Neuronal stem cell (in vitro differentiated cells): Measurements from ENCODE around the gene SOX5.
A peak's percentile ranks its signal among the peaks of the same experiment; 100 is the strongest.

Experiments
- DNase-seq: peaks from one replicate; pipeline ENCODE4 v3.0.0-alpha.2; 2013; ENCODE audit warnings: low spot score
- H2AFZ ChIP-seq: one replicate; pipeline ENCODE4 v1.6.1; 2013; ENCODE audit warnings: mild to moderate bottlenecking, low read length, inconsistent platforms
- H2AK5ac ChIP-seq: 2 replicates; pipeline ENCODE4 v1.6.1; 2013; ENCODE audit warnings: low read depth, mild to moderate bottlenecking, inconsistent platforms, low read length, moderate library complexity, mixed read lengths
- H2BK120ac ChIP-seq: 2 replicates; pipeline ENCODE4 v1.6.1; 2013; ENCODE audit warnings: low read depth, mild to moderate bottlenecking, inconsistent platforms, low read length, moderate library complexity, mixed read lengths
- H2BK12ac ChIP-seq: one replicate; pipeline ENCODE4 v1.6.1; 2013; ENCODE audit warnings: low read length, inconsistent platforms
- H2BK15ac ChIP-seq: 2 replicates; pipeline ENCODE4 v1.6.1; 2013; ENCODE audit warnings: mild to moderate bottlenecking, low read length, inconsistent platforms, mixed read lengths
- H2BK5ac ChIP-seq: one replicate; pipeline ENCODE4 v1.6.1; 2013; ENCODE audit warnings: inconsistent platforms, mild to moderate bottlenecking, low read length, moderate library complexity
- H3K14ac ChIP-seq: one replicate; pipeline ENCODE4 v1.6.1; 2013; ENCODE audit warnings: low read length, inconsistent platforms
- H3K18ac ChIP-seq: 2 replicates; pipeline ENCODE4 v1.6.1; 2013; ENCODE audit warnings: low read length, inconsistent platforms
- H3K23ac ChIP-seq: 2 replicates; pipeline ENCODE4 v1.6.1; 2013; ENCODE audit warnings: low read depth, mild to moderate bottlenecking, mixed read lengths, low read length, inconsistent platforms; ENCODE audit not compliant: poor library complexity
- H3K27ac ChIP-seq: replicated peaks from 3 replicates; pipeline ENCODE4 v1.5.1; 2013; ENCODE audit warnings: low read length, inconsistent platforms
- H3K27me3 ChIP-seq, 3 experiments: 2 replicates each; pipeline ENCODE4 v1.6.1; 2013; ENCODE audit warnings: low read length in 3 of 3, mild to moderate bottlenecking in 2 of 3, inconsistent platforms in 1 of 3, low read depth in 1 of 3, mixed read lengths in 1 of 3, moderate library complexity in 1 of 3; ENCODE audit not compliant: control insufficient read depth in 3 of 3, insufficient read depth in 3 of 3
- H3K36me3 ChIP-seq, 2 donors: replicated peaks in 1 of 2; 2 replicates each; pipeline ENCODE4 v1.6.1; 2013; ENCODE audit warnings: low read length in 2 of 2; ENCODE audit not compliant: control insufficient read depth in 2 of 2, insufficient read depth in 2 of 2
- H3K4ac ChIP-seq: 2 replicates; pipeline ENCODE4 v1.6.1; 2013; ENCODE audit warnings: inconsistent platforms, mild to moderate bottlenecking, low read length, moderate library complexity
- H3K4me1 ChIP-seq, 2 donors: 1 replicate in 1 of 2; 2 replicates in 1 of 2; pipeline ENCODE4 v1.6.1; 2013; ENCODE audit warnings: low read length in 2 of 2, low read depth in 1 of 2; ENCODE audit not compliant: control insufficient read depth in 2 of 2, insufficient read depth in 1 of 2
- H3K4me2 ChIP-seq: one replicate; pipeline ENCODE4 v1.6.1; 2013; ENCODE audit warnings: mild to moderate bottlenecking, low read length, inconsistent platforms; ENCODE audit not compliant: insufficient read depth, poor library complexity, severe bottlenecking
- H3K4me3 ChIP-seq, 2 donors: 2 replicates each; pipeline ENCODE4 v1.5.1; 2013; ENCODE audit warnings: low read length in 2 of 2, mild to moderate bottlenecking in 2 of 2, inconsistent platforms in 1 of 2, moderate library complexity in 1 of 2
- H3K79me1 ChIP-seq: one replicate; pipeline ENCODE4 v1.6.1; 2013; ENCODE audit warnings: low read depth, mild to moderate bottlenecking, inconsistent platforms, low read length, moderate library complexity
- H3K9ac ChIP-seq: one replicate; pipeline ENCODE4 v1.6.1; 2013; ENCODE audit warnings: mild to moderate bottlenecking, low read depth, low read length, inconsistent platforms; ENCODE audit not compliant: poor library complexity
- H3K9me3 ChIP-seq, 2 donors: replicated peaks in 1 of 2; 2 replicates each; pipeline versions ENCODE3 to v1.6.1; 2013; ENCODE audit warnings: low read length in 2 of 2, mild to moderate bottlenecking in 2 of 2, inconsistent platforms in 1 of 2, low read depth in 1 of 2, mixed read lengths in 1 of 2, moderate library complexity in 1 of 2; ENCODE audit not compliant: control insufficient read depth in 2 of 2, insufficient read depth in 1 of 2
- H4K8ac ChIP-seq: one replicate; pipeline ENCODE4 v1.6.1; 2013; ENCODE audit warnings: low read depth, mild to moderate bottlenecking, inconsistent platforms, low read length, moderate library complexity
- H4K91ac ChIP-seq: one replicate; pipeline ENCODE4 v1.6.1; 2013; ENCODE audit warnings: low read length, low read depth, mild to moderate bottlenecking, inconsistent platforms; ENCODE audit not compliant: poor library complexity
- WGBS, 2 donors: extraction: QIAGEN DNeasy Blood & Tissue Kit; methylation state at CpG; one replicate each; pipeline ENCODE4 v1.1.7; 2013; ENCODE audit warnings: missing lambda C conversion rate in 2 of 2, mixed read lengths in 1 of 2; ENCODE audit not compliant: insufficient read length in 2 of 2, insufficient replicate concordance in 1 of 2; ENCODE audit errors: extremely low coverage in 2 of 2; 5-methylcytosine and 5-hydroxymethylcytosine counted together

The SOX5 gene

DNA sequence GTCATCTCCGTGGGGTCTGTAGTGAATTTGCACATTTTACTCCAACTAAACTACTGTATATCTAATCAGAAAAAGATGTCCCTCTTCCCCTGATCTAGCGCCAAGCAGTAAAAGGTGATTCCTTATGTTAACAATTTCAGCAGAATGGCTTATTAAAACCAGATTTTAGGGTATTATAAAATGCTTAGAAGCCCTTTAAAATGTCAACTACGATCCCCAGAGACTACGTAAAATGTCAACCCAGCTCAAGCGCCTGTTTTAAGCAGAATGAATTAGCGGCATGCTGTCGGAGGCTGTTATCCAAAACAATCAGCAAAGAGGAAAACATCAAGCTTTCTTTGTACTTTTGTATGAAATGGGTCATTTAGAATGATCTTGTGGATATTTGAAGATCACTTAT is 408.9 kb downstream of the SOX5 start:
- Histone ChIP-seq H3K9ac (no peak overlapping the region), H3K18ac (no peak overlapping the region), H3K23ac (no peak overlapping the region), H4K8ac (no peak overlapping the region), H4K91ac (no peak overlapping the region), H2BK120ac (no peak overlapping the region), H2AK5ac (no peak overlapping the region), H3K79me1 (peaks cover 2% of the 10 kb centered on the region), H3K27ac (no peak overlapping the region), H2BK5ac (no peak overlapping the region), H2BK12ac (no peak overlapping the region), H3K4me2 (no peak overlapping the region), H3K36me3 (peaks cover 9 to 86% of the 10 kb centered on the region in 2 donors), H3K14ac (no peak overlapping the region), H3K27me3 (no peaks in the 10 kb centered on the region), H3K4me3 (no peak overlapping the region), H3K4ac (no peak overlapping the region), H2AFZ (no peak overlapping the region), H2BK15ac (no peak overlapping the region), H3K4me1 (no peaks in the 10 kb centered on the region), H3K9me3 (no peaks in the 10 kb centered on the region)
- WGBS, 2 donors, result no CpG with 5 or more reads among the region's 7 CpGs
- DNase-seq, result no peak

DNA sequence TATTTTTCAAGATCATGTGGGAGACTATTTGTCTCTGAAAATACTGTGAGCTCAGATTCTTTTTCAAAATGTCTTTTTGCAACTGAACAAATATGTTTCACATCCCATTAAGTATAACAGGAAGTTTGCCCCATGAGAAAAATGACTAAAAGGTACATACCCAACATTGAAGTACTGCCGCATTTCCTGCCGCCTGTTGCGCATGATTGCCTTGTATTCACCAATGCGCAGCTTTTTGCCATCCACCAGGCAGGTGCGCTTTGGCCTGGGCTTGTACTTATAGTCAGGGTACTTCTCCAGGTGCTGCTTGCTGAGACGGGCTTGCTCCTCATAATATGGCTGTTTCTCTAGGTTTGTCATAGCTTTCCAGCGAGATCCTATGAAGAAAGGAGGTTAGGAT is 413.2 kb downstream of the SOX5 start:
- H3K4me1 ChIP-seq, result no peaks in the 10 kb centered on the region
- H3K9me3 ChIP-seq, result no peaks in the 10 kb centered on the region
- H3K18ac ChIP-seq, result no peak overlapping the region
- WGBS, 2 donors, result no CpG with 5 or more reads among the region's 7 CpGs
- H3K4me2 ChIP-seq, result no peak overlapping the region
- peaks cover 14 to 72% of the 10 kb centered on the region in 2 donors for H3K36me3 ChIP-seq
- H3K14ac ChIP-seq, result no peak overlapping the region
- no peaks in the 10 kb centered on the region for H3K79me1 ChIP-seq
- no peak overlapping the region for H2BK12ac ChIP-seq
- H2BK15ac ChIP-seq, result no peak overlapping the region
- no peak overlapping the region for H4K8ac ChIP-seq
- no peak overlapping the region for H3K27ac ChIP-seq
- no peak overlapping the region for H2BK5ac ChIP-seq
- no peak overlapping the region for H3K23ac ChIP-seq
- no peak for DNase-seq
- no peak overlapping the region for H2BK120ac ChIP-seq
- no peak overlapping the region for H4K91ac ChIP-seq
- no peak overlapping the region for H3K4me3 ChIP-seq
- no peak overlapping the region for H3K9ac ChIP-seq
- no peak overlapping the region for H3K4ac ChIP-seq
- H2AFZ ChIP-seq, result no peak overlapping the region
- no peak overlapping the region for H2AK5ac ChIP-seq
- H3K27me3 ChIP-seq, result no peaks in the 10 kb centered on the region

DNA sequence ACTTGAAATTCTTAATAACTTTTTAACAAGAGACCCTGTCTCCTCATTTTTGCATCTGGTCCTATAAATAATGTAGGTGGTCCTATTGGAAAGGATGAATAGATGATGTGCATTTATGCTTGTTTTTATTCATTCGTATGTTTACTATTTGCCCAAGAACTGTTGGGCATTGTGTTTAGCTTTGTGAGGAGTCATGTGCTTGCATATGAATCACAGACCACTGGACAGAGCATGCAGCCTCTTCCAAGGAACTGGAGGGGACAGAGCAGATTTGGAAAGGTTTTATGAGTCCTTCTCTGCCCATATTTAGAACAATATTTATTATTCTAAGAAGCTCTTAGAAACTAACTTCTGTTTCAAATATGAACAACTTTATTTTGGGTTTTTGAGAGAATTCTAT is 414.0 kb downstream of the SOX5 start:
- DNase-seq, result no peak
- H3K4me1 ChIP-seq, result no peaks in the 10 kb centered on the region
- H4K8ac ChIP-seq, result no peak overlapping the region
- no peak overlapping the region for H2BK15ac ChIP-seq
- no peak overlapping the region for H2BK5ac ChIP-seq
- no peak overlapping the region for H3K27ac ChIP-seq
- no peak overlapping the region for H3K23ac ChIP-seq
- no peaks in the 10 kb centered on the region for H3K79me1 ChIP-seq
- H3K27me3 ChIP-seq, result no peaks in the 10 kb centered on the region
- H2BK120ac ChIP-seq, result no peak overlapping the region
- no peak overlapping the region for H3K4me3 ChIP-seq
- H3K4me2 ChIP-seq, result no peak overlapping the region
- no peak overlapping the region for H3K14ac ChIP-seq
- no peaks in the 10 kb centered on the region for H3K9me3 ChIP-seq
- H4K91ac ChIP-seq, result no peak overlapping the region
- H2AFZ ChIP-seq, result no peak overlapping the region
- no peak overlapping the region for H2AK5ac ChIP-seq
- no peak overlapping the region for H3K9ac ChIP-seq
- no peak overlapping the region for H2BK12ac ChIP-seq
- H3K18ac ChIP-seq, result no peak overlapping the region
- no peak overlapping the region for H3K4ac ChIP-seq
- peaks cover 14 to 66% of the 10 kb centered on the region in 2 donors for H3K36me3 ChIP-seq
- WGBS, 2 donors, result no CpG with 5 or more reads among the region's 1 CpG

DNA sequence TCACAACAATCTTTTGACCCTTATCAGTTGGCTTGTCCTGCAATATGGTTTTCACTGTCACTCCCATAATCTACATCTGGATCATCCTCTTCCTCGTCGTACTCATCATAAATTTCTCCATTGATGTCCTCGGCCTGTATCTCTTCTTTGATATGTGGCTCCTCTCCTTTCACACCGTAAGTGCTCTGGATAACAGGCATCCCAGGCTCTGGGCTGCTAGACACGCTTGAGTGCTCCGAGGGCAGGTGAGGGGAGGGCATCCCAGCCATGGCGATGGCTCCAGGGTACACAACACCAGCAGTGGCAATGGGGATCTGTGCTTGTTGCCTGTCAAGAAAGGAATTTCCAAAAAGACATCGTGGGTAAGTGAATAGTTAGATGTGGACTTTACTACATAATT is 415.3 kb downstream of the SOX5 start:
- H3K4ac ChIP-seq, result no peak overlapping the region
- H2BK5ac ChIP-seq, result no peak overlapping the region
- no peak overlapping the region for H3K27ac ChIP-seq
- H3K9me3 ChIP-seq, result no peaks in the 10 kb centered on the region
- H3K18ac ChIP-seq, result no peak overlapping the region
- H2AFZ ChIP-seq, result no peak overlapping the region
- no peak overlapping the region for H2AK5ac ChIP-seq
- no peak overlapping the region for H2BK15ac ChIP-seq
- H3K4me3 ChIP-seq, result no peak overlapping the region
- no peak overlapping the region for H3K23ac ChIP-seq
- no peaks in the 10 kb centered on the region for H3K27me3 ChIP-seq
- WGBS, 2 donors, result no CpG with 5 or more reads among the region's 8 CpGs
- H2BK12ac ChIP-seq, result no peak overlapping the region
- H4K91ac ChIP-seq, result no peak overlapping the region
- no peak overlapping the region for H2BK120ac ChIP-seq
- H3K4me2 ChIP-seq, result no peak overlapping the region
- peak overlapping the region; percentile 19 for H4K8ac ChIP-seq
- peaks cover 14 to 58% of the 10 kb centered on the region in 2 donors for H3K36me3 ChIP-seq
- no peak overlapping the region for H3K9ac ChIP-seq
- no peak for DNase-seq
- no peaks in the 10 kb centered on the region for H3K79me1 ChIP-seq
- no peaks in the 10 kb centered on the region for H3K4me1 ChIP-seq
- no peak overlapping the region for H3K14ac ChIP-seq
